PFSK-1 (cell line): ENCODE results near the gene NAA80.

Experiments
- FOXP2 ChIP-seq: optimal IDR thresholded peaks from 2 replicates; pipeline ENCODE3; 2011; ENCODE audit warnings: borderline replicate concordance, control low read depth, inconsistent platforms; ENCODE audit not compliant: insufficient read depth; ENCODE audit errors: extremely low read length, extremely low read depth
- POLR2AphosphoS5 ChIP-seq: IDR thresholded peaks from 2 replicates; pipeline ENCODE4 v1.6.1; 2012; ENCODE audit warnings: low read depth, mild to moderate bottlenecking, control low read depth, low read length, moderate library complexity
- SIN3A ChIP-seq: IDR thresholded peaks from 2 replicates; pipeline ENCODE4 v1.6.1; 2012; ENCODE audit warnings: mild to moderate bottlenecking, low read length, moderate library complexity, borderline replicate concordance; ENCODE audit not compliant: insufficient read depth
- TAF1 ChIP-seq: IDR thresholded peaks from 2 replicates; pipeline ENCODE4 v1.6.1; 2012; ENCODE audit warnings: low read length, control low read depth, borderline replicate concordance; ENCODE audit not compliant: insufficient read depth
- TF ChIP-seq, protein P1 (sequence below), 2 experiments: IDR thresholded peaks; 2 replicates each; pipeline versions ENCODE4 v1.6.1 to v1.8.0; 2011 to 2012; ENCODE audit warnings: low read depth in 2 of 2, low read length in 2 of 2, control low read depth in 1 of 2, inconsistent platforms in 1 of 2, mild to moderate bottlenecking in 1 of 2, moderate library complexity in 1 of 2; ENCODE audit not compliant: insufficient read depth in 1 of 2

The NAA80 gene

DNA sequence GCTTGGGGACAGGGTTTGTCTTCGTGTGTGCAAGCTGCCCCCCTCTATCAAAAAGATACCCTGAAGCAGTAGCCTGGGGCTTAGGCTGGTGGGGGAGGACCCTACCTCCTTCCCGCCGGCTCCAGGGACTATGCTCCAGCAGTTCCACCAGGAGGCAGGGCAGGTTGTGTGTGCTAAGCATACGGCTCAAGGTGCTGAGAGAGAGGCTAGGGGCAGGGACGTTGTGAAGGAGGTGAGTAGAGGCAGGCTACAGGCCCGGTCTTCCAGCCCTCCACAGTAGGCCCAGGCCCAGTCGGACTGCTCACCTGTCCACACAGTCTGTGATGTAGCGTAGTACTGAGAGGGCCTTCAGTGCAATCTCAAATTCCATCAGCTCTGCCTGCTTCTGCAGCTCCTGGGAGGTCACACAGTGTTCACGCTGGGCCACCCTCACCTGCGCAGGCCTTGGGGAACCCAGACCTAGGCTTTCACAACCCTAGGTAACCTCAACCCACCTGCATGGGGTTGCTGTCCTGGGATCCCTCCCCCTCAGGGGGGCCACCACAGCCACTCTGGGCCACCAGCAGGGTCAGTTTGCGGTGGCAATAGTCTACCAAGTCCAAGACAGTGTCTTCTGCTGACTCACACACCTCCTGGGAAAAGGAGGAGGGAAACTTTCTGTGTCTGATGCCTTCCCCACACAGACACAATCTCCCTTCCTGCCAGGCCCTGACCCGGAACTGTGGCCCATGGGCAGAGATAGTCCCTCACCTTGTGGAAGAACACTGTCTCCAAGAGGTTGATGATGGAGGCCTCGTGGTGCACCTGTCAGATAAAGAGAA is 43.8 kb upstream of the NAA80 start:
- TF ChIP-seq, protein P1, sequence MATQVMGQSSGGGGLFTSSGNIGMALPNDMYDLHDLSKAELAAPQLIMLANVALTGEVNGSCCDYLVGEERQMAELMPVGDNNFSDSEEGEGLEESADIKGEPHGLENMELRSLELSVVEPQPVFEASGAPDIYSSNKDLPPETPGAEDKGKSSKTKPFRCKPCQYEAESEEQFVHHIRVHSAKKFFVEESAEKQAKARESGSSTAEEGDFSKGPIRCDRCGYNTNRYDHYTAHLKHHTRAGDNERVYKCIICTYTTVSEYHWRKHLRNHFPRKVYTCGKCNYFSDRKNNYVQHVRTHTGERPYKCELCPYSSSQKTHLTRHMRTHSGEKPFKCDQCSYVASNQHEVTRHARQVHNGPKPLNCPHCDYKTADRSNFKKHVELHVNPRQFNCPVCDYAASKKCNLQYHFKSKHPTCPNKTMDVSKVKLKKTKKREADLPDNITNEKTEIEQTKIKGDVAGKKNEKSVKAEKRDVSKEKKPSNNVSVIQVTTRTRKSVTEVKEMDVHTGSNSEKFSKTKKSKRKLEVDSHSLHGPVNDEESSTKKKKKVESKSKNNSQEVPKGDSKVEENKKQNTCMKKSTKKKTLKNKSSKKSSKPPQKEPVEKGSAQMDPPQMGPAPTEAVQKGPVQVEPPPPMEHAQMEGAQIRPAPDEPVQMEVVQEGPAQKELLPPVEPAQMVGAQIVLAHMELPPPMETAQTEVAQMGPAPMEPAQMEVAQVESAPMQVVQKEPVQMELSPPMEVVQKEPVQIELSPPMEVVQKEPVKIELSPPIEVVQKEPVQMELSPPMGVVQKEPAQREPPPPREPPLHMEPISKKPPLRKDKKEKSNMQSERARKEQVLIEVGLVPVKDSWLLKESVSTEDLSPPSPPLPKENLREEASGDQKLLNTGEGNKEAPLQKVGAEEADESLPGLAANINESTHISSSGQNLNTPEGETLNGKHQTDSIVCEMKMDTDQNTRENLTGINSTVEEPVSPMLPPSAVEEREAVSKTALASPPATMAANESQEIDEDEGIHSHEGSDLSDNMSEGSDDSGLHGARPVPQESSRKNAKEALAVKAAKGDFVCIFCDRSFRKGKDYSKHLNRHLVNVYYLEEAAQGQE (IDR thresholded peaks at IDR 0.05; ENCODE audit: insufficient read depth in 1 of 2, low read depth in 2 of 2, low read length in 2 of 2): no peak
- no peak for TF ChIP-seq SIN3A
- no peak for TF ChIP-seq POLR2AphosphoS5
- TF ChIP-seq TAF1: no peak
- TF ChIP-seq FOXP2: no peak

DNA sequence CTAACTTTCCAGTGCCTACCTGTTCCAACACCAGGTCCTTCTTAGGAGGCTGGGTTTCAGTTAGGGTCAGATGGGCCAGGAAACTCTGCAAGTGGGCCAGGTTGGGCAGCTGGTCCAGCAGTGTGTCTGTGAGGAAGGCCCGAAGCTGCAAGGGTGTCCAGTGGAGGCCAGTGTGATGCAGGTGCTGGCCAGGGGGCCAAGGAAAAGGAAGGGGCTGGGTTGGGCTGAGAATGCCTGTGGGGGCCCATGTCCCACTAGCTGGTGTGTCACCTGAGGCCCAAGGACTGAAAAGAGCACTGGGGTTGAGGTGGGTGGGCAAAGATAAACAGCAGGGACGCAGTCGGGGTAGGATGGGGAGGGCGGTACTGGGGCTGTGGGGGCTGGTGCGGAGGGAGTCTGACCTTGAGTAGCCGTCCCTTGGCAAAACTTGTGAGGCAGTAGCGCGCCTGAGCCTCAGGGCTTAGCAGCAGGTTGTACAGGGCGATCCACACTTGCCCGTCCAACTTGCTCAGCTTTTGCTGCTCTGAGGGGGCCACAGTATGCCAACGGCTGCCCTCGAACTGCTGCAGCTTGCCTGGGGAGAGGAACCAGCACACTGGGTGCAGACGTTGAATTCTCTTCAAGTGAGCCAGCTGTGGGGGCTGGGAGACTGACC is 42.9 kb upstream of the NAA80 start:
- TF ChIP-seq, protein P1 (IDR thresholded peaks at IDR 0.05; ENCODE audit: insufficient read depth in 1 of 2, low read depth in 2 of 2, low read length in 2 of 2): no peak
- TF ChIP-seq FOXP2 (no peak), POLR2AphosphoS5 (no peak), TAF1 (no peak), SIN3A (no peak)

DNA sequence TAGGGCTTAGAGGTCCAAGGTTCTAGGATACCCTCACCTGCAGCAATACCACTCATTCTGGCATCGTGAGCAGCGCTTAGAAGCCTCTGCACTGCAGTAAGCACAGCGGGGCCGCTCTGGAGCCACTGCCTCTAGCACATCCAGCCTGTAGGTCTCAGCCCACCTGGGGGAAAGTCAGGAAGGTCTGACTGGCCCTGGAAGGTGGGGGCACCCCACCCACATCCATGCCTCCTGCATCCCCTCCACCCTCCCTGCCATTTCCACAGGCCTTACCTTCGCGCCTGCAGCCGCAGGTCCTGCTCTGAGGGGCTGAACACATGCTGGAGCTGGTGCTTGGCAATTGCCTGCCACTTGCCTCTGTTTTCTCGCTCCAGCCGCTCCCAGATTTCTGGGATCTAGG is 42.3 kb upstream of the NAA80 start:
- TF ChIP-seq, protein P1 (IDR thresholded peaks at IDR 0.05; ENCODE audit: insufficient read depth in 1 of 2, low read depth in 2 of 2, low read length in 2 of 2): no peak
- TF ChIP-seq POLR2AphosphoS5 (no peak), SIN3A (no peak), FOXP2 (no peak), TAF1 (no peak)

DNA sequence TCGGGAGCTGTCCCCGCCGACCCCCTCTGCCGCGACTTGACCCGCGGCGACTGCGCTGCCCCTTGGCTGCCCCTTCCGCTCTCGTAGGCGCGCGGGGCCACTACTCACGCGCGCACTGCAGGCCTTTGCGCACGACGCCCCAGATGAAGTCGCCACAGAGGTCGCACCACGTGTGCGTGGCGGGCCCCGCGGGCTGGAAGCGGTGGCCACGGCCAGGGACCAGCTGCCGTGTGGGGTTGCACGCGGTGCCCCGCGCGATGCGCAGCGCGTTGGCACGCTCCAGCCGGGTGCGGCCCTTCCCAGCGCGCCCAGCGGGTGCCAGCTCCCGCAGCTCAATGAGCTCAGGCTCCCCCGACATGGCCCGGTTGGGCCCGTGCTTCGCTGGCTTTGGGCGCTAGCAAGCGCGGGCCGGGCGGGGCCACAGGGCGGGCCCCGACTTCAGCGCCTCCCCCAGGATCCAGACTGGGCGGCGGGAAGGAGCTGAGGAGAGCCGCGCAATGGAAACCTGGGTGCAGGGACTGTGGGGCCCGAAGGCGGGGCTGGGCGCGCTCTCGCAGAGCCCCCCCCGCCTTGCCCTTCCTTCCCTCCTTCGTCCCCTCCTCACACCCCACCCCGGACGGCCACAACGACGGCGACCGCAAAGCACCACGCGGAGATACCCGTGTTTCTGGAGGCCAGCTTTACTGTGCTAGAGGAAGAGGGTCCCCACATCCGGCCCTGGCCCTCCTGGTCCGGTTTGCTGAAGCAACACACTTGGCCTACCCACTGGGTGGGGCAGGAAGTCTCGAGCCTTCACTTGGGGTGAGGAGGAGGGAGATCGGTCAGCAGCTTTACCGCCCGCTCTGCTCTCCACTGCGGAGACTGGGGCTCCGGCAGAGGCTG is 41.5 kb upstream of the NAA80 start, which contains the start of gene RASSF1:
TSS of gene RASSF1 (minus strand) at position 389 of the 882 bp plus-strand sequence. CDS start at position 358, 31 bp downstream.
- TF ChIP-seq TAF1: no peak
- TF ChIP-seq, protein P1 (IDR thresholded peaks at IDR 0.05; ENCODE audit: insufficient read depth in 1 of 2, low read depth in 2 of 2, low read length in 2 of 2): no peak
- TF ChIP-seq POLR2AphosphoS5: no peak
- no peak for TF ChIP-seq SIN3A
- TF ChIP-seq FOXP2: no peak
